GM23248 (cell line): Measurements from ENCODE around the gene EVI5L.

Experiments
- EZH2 ChIP-seq: fragments of 200-600 bp; sonication (generic); IDR thresholded peaks from 2 replicates; pipeline ENCODE4 v1.6.1; 2018; ENCODE audit warnings: antibody characterized with exemption, mild to moderate bottlenecking; ENCODE audit not compliant: insufficient read depth, poor library complexity, severe bottlenecking
- EZH2phosphoT487 ChIP-seq: fragments of 200-600 bp; sonication (generic); IDR thresholded peaks from 2 replicates; pipeline ENCODE4 v1.6.1; 2018; ENCODE audit warnings: antibody characterized with exemption, moderate library complexity, mild to moderate bottlenecking, low read depth; ENCODE audit not compliant: insufficient read depth

- TF ChIP-seq EZH2 (no peak), EZH2phosphoT487 (no peak)
Observed at GRCh38 chr19:7841751-7842660, 12.0 kb downstream of the EVI5L start.
